Loucy (cell line): ENCODE measurements around the gene PPP2R1B.

ENCODE experiments used
- EZH2phosphoT487 ChIP-seq: fragments of 200-600 bp; IDR thresholded peaks from 2 replicates; pipeline ENCODE4 v1.6.1; 2018; ENCODE audit warnings: antibody characterized with exemption, mild to moderate bottlenecking, moderate library complexity, borderline replicate concordance
- TF ChIP-seq, protein P1 (sequence below): fragments of 200-600 bp; sonication (generic); conservative IDR thresholded peaks from 2 replicates; pipeline ENCODE4 v1.5.1; 2014; ENCODE audit warnings: mild to moderate bottlenecking, antibody characterized with exemption, low read length

DNA sequence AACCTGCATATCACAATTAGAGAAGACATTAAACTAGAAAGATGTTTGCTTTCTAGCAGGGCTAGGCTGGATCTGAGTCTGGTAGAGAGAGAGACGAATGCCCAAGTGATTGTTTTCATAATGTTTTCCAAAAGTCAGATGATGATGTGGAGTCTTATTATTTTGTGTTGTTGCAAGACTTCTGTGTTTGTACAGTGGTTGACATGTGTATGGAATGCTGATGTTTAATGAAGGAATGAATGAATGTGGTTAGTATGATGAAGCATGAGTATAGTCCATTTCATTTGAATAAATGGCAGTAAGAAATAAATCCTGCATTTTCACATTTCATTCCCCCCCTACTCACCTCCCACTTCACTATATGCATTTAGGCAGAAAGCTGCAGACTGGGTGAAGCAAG lies 69.6 kb downstream of the PPP2R1B start:
- TF ChIP-seq, protein P1, sequence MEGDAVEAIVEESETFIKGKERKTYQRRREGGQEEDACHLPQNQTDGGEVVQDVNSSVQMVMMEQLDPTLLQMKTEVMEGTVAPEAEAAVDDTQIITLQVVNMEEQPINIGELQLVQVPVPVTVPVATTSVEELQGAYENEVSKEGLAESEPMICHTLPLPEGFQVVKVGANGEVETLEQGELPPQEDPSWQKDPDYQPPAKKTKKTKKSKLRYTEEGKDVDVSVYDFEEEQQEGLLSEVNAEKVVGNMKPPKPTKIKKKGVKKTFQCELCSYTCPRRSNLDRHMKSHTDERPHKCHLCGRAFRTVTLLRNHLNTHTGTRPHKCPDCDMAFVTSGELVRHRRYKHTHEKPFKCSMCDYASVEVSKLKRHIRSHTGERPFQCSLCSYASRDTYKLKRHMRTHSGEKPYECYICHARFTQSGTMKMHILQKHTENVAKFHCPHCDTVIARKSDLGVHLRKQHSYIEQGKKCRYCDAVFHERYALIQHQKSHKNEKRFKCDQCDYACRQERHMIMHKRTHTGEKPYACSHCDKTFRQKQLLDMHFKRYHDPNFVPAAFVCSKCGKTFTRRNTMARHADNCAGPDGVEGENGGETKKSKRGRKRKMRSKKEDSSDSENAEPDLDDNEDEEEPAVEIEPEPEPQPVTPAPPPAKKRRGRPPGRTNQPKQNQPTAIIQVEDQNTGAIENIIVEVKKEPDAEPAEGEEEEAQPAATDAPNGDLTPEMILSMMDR, result no peak
- TF ChIP-seq EZH2phosphoT487, result no peak
